NCI-H128 (cell line): ENCODE results near the gene KLHDC7B.
"Not testable (repeated sequence)": the region's sequence is repeated elsewhere in the genome, so short reads cannot be mapped to it uniquely, and the experiment has no call there.

Source experiments
- DNase-seq: peaks from one replicate; lab custom pipeline; 2025; ENCODE audit not compliant: unreplicated experiment; lab: John Stamatoyannopoulos, UW

KLHDC7B gene

DNA sequence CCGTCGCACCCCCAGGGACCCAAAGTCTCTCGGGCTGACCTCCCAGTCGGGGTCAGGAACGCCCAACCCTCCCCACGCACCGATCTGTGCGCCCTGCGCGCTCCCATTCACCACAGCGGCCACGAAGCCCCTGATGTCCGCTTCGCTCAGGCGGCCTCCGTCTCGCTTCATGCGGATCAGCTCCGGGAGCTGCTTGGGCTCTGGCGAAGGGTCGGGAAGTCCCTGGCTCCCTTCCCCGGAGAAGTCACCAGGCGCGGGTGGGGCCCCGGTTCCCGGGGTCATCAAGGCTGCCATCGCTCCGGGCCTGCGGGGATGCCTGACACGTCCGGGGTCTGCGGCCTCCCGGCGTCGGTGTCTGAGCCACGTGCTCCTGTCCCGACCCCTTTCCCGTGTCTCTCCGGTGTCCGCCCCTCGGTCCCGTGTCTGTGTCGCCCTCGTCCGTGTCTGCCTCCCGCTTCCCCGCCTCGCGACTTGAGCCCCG lies 16.2 kb upstream of the KLHDC7B start:
- no peak for DNase-seq

DNA sequence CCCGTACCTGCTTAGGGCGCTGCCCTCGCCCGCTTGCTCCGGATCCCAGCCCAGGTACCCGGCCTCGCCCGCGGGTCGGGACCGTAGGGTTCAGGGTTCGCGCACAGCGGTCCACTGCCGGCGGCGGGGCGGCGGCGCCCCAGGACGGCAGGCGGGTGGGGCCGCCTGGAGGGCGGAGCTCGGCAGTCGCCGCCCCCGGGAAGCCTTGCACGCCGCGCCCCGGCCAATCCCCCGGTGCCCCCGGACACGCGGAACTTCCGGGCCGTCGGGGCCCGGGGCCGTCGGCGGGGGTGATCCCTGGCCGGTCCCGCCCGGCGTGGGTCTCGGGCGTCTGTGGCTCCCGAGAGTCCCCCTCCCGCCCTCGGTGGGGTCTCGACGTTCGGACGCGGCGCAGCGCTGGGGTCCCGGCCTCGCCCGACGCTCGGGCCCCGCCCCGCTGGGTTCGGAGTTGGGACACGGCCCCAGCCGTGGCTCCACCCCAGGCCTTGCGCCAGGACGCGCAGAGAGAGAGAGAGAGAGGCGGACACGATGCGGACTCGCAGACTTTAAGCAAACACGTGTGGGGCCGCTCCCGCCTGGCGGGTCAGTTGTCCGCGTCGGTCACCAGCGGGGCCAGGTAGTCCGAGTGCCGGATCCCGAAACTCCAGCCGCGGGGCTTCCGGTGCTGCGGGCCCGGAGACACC lies 15.7 kb upstream of the KLHDC7B start, which contains the start of gene TYMP:
Gene TYMP, minus strand, starts transcription at position 116 of the 683 bp plus-strand sequence. CDS start 303 bp downstream, outside the sequence.
- no peak for DNase-seq

DNA sequence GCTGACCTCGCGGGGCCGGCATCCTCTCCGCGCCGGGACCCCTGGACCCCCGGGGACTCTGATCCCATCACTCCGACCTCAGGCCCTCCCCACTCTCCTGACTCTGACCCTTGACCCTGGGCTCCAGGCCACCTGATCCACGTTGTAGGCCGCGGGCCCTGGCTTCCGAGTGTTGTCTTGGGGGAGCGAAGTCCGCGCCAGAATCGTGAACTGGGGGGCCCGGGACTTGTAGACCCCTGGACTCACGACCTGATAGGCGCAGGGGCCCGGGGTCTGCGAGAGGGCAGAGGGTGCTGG lies 15.2 kb upstream of the KLHDC7B start:
- no peak for DNase-seq

DNA sequence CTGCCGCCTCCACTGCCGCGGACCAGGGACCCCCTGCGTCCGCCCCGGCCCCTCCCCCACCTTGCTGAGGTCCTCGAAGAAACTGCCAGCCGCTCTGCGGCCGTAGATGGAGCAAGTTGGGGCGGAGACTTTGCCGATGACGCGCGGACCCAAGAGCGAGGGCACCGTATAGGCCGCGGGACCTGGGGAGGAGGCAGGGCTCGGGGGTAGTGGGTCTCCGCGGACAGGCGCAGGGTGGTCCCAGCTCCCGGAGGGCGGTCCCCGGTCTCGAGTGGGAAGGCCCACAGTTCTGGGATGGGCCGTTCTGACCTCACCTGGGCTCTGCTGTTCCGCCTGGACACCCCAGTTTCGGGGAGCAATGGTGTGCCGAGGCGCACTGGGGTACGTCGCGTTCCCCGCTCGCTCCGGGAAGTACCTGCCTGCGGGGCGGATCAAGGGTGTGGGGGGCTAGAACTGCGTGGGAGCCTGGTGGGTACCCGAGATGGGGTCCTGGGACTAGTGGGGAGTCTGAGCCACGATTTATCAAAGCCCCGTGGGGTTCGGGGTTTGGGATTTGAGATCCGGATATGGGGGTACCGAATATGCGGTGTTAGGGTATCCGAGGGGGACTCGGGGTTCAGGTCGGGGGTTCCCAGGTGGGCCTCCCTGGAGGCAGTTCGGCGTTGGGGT lies 14.7 kb upstream of the KLHDC7B start:
- DNase-seq, result peak; percentile 9

DNA sequence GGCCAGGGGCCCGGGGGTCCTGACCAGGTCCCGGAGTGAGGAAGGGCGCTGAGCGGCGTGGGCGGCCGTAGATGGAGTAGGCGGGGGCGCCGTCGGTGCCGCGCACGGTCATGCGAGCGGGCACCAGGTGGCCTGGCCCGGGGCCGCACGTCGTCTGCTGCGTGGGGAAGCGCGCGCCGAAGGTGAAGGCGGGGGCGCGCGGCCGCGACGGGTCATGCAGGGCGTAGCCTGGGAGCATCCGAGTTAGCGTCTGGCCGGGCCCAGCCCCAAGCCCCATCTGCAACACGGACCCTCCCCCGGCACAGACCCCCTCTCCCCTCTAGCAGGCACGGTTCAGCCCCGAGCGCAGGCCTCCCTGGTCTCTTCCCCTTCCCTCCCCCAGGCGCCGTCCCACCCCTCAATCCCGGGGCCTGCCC lies 14.1 kb upstream of the KLHDC7B start:
- no peak for DNase-seq

DNA sequence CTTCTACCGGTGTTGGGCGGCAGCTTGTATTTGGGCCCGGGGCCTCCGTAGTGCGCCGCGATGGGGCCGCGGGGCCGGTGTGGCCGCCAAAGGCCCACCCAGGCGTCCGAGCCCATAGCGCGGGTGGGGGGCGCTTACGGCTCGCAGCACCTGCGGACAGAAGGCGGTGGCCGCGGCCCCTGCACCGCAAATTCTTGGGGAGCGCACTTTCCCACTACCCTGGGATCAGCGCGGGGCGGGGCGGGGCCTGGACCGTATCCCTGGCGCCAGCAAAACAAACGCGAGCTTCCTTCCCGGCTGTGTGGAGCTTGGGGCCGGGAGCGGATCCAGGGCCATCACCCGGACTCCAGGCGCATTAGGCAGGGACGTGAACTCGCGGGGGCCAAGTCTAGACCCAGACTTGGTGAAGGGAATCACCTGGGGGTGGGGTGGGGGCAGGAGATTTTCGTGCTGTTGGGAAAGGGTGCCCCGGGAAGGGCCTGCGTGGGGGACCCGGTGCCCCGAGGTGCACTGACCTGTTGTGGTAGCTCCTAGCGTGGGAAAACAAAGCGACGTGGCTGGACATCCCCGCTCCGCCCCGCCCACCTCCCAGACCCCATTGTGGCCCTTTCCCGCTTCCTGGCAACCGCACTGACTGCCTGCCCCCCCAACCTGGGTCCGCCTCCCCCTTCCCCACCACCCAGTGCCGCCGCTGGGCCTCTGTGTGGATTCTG lies 13.6 kb upstream of the KLHDC7B start:
- DNase-seq, result no peak

DNA sequence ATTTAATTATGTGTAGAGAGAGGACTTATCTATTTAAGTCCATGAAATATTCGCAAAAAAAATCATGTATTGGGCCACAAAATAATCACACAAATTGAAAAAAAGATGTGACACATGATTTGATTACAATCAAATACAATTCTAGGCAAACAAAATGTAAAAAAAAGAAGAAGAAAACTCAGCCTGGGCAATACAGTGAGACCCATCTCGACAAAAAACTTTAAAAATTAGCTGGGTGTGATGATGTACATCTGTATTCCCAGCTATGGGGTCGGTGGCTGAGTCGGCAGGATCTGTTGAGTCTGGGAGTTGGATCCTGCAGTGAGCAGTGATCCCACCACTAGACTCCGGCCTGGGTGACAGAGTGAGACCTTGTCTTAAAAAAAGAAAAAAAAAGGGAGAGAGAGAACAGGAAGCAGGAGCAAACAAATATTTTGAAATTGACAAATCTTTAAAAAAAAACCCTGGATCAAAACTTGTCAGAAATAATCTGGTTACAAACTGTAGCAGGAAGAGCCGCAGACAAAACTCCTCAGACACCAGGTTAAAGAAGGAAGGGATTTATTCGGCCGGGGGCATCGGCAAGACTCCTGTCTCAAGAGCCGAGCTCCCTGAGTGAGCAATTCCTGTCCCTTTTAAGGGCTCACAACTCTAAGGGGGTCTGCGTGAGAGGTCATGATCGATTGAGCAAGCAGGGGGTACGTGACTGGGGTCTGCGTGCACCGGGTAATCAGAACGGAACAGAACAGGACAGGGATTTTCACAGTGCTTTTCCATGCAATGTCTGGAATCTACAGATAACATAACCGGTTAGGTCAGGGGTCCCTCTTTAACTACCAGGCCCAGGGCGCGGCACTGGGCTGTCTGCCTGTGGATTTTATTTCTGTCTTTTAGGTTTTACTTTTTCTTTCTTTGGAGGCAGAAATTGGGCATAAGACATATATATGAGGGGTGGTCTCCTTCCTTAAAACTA lies 12.6 kb upstream of the KLHDC7B start:
- DNase-seq, result no peak

DNA sequence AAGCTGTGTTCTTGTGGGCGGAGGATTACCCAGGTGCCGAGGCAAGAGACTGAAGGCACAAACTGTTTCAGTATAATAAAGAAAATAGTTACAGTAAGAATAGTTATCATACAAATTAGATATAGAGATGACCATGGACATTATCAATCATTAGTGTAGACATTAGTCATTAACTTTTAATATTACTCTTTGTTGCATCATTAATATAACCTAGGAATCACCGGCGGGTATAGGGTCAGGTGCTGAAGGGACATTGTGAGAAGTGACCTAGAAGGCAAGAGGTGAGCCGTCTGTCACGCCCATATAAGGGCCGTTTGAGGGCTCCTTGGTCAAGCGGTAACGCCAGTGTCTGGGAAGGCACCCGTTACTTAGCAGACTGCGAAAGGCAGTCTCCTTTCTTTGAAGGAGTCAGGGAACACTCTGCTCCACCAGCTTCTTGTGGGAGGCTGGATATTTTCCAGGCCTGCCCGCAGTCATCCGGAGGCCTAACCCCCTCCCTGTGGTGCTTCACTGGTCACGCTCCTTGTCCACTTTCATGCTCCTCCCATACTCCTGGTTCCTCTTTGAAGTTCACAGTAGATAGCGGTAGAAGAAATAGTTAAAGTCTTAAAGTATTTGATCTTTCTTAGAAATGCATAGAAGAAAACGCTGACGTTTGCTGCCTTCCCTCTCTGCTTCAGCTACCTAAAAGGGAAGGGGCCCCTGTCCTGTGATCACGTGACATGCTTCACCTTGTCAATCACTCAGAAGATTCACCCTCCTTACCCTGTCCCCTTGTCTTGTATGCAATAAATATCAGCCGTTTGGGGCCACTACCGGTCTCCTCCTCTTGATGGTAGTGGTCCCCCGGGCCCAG lies 11.6 kb upstream of the KLHDC7B start:
- not testable (repeated sequence) for DNase-seq

DNA sequence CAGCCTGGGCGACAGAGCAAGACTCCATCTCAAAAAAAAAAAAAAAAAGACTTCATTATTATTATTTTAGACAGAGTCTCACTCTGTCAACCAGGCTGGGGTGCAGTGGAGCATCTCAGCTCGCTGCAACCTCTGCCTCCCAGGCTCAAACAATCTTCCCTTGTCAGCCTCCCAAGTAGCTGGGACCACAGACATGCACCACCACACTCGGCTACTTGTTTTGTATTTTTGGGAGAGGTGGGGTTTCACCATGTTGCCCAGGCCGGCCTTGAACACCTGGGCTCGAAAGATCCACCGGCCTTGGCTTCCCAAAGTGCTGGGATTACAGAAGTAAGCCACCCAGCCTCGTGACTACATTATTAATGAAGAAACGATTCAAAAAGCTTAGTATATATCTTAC lies 10.6 kb upstream of the KLHDC7B start:
- no peak for DNase-seq

DNA sequence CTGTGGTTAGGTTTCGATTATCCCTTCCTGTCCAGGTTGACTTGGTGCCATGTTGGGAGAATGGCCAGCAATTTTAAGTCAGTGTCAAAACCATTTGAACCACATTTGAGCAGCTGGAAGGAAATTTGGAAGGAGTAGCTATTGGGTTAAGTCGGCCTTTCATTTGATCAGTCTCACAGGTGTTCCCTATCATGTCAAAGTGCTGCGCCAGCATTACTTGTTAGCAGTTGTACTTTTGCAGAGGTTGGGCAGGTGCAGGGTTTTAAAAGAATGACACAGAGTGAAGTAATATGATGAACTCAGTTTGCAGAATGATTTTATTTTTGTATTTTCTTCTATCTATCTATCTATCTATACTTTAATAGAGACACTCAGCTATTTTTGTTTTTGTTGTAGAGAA lies 9.5 kb upstream of the KLHDC7B start:
- no peak for DNase-seq

DNA sequence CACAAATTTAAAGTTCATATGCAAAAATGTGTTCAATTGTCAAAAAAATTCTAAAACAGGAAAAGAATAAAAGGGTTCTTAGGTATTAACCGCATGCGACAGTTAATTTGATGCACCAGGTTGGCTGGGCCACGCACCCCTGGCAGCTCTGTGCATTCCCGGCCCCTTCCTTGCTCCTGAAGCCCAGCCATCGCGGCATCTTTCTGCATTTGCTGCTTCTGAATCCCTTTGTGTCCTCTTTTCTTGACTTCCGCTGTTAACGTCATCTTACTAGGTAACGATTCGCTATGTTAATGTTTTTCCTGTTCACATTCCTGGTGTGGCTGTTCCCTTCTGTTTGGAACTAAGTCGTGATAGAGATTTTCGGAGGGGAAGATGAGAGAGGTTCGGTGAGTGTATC lies 7.9 kb upstream of the KLHDC7B start:
- no peak for DNase-seq

DNA sequence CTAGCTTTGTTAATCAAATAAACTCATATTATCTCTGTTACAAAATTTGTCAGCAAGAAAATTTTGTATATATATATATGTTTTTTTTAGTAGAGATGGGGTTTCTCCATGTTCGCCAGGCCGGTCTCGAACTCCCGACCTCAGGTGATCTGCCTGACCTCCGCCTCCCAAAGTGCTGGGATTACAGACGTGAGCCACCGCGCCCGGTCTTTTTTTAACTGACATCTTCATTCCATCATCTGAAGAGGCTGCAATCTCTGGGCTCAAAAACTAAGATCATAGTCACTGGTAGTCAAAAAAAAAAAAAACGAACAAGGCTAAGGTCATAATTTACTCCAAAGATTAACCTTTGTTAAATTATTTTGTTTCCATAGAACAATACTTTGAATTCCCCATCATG lies 5.3 kb upstream of the KLHDC7B start:
- no peak for DNase-seq

DNA sequence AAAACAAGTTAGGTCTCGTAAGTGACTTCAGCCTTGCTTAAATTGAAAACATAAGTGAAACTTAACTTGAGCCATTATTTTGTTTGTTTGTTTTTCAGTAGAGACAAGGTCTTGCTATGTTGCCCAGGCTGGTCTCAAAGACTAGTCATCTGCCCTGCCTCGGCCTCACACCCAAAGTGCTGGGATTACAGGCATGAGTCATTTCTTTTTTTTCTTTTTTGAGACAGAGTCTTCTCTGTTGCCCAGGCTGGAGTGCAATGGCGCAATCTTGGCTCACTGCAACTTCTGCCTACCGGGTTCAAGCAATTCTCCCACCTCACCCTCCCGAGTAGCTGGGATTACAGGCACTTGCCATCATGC lies 4.1 kb upstream of the KLHDC7B start:
- not testable (repeated sequence) for DNase-seq

DNA sequence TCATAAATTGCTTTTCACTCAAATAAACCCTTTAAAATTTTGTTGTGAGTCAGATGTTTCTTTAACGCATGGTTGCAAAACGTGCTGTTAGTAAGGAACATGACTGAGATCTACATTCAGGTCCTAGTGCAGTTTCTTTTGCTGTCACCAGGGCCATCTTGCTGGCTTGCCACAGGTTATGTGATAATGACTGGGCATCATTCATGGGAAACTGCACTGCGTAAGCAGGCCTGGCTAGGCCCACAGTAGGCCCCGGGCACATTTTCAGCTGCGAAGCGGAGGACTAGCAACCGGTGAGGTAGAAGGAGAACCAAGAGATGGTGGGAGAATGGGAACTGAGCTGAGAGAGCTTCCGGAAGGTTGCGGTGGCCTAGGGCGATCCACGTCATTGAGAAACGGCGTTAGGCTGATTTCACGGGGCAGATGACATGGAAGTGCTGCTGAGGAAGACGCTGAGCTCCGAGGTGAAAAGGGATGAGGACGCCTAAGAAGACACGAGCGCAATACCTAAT lies 3.2 kb upstream of the KLHDC7B start:
- DNase-seq, result no peak

DNA sequence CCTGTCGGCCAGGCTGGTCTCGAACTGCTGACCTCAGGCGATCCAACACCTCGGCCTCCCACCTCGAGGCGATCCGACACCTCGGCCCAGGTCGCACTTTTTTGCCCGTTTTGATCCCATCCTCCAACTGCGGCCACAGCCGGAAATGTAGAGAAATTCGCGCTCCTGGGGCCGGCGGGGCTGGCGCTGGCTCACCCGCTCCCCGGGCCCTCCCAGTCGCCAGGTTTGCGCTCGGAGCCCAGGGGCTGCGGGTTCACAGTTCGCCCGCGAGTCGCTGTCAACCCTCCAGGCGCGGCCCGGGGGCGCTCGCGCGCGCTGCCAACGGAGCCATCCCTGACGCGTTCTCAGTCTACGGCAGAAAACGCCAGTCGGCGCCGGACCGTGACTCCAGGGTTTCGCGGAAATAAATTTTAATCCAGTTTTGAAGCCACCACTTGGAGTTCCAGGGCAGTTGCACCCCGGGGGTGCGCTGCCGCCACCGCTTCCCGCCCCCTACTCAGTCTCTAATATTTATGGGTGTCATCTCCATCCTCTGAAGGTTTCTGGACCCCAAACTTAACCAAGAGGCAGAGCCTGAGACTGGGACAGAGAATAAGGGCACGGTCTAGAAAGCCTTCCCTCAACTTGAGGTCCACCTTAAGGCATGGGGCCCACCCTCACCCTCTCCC lies 1.5 kb upstream of the KLHDC7B start:
- no peak for DNase-seq

DNA sequence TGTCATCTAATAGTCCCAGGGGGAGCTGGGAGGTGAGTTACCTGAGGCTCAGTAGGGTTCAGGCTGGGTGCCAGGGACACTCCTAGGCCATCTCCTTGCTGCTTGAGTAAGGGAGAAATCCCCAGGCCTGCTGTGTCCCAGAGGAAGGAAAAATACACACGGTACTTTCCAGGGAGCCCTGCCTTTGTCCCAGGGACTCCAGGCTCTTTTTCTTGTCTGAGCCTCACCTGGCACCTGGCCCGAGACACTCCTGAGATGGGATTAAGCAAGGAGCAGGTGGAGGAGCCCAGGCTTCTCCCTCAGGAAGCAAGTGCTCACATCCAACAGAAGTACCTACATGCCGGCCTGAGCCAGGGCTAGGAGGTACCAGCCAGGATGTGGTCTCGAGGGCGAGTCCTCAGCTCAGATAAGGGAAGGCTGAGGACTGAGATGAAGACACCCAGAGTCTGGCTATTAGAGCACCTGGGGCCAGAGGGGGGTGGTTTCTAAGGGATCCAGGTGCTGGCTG lies 899 bp upstream of the KLHDC7B start:
- DNase-seq, result no peak

DNA sequence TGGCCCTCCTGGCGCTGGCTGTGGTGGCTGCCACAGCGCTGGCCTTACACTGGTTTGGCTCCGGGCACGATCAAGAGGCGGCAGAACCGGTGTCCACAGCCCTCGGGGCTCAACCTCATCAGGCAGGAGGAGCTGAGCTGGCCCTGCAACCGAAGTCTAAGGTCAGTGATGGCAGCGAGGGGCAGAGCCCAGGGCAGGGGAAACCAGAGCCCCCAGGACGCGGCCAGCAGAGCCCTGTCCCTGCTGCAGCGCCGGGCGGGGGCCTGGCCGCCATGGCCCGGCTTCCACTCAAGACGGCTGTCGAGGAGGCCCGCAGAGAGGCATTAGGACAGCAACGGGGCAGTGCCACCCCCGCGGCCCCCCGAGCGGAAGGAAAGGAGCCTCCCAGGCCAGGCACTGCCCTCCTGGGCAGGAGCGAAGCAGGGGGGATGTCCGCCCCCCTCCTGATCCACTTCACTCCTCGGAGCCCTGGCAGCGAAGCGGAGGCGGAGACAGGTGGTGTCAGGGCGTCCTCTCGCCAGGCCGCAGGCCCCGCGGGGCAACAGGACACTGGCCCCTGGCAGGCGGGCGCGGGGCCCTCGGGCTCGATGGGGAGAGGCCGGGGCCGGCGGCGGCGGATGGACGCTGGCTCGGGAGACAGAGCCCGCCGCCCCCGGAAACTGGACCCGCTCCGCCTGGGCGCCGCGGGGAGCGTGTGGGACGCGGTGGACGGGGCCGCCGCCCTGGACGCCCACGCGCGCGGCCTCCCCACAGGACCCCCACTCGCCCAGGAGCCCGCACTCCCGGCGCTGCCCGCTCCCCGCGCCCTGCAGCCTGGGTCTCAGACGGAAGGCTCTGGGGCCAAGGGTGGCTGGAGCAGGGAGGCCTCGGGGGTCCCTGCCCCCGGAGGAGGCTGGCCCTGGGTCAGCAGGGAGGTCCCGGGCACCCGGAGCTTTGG lies 895 bp downstream of the KLHDC7B start:
- DNase-seq, result no peak
